ENCODE results near the gene CADPS.

CADPS gene

GRCh38 chr3:62553811-62554210 is 321.4 kb downstream of the CADPS start:
- no peak overlapping the region for H3K4me3 ChIP-seq (ENCODE audit: low read depth, low read length)
- TF ChIP-seq CTCF (IDR thresholded peaks at IDR 0.05; ENCODE audit: low read depth, low read length): no peak

DNA sequence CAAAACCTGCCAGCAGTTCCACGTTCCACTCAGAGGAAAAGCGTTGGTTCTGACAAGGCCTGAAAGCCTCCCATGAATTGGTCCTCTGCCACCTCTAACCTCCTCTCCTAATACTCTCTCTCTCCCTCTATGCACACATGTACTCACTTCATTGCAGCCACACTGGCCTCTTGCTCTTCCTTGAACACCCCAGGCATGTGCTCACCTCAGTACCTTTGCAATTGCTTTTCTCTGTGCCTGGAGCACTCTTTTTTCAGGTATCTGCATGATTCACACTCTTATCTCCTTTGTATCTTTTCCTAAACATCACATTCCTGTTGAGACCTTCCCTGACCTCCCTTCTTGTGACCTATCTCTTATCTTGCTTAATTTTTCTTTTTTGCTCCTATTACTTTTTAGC is 323.7 kb downstream of the CADPS start:
- TF ChIP-seq CTCF (IDR thresholded peaks at IDR 0.05; ENCODE audit: low read depth, low read length): no peak
- H3K4me3 ChIP-seq (ENCODE audit: low read depth, low read length): no peak overlapping the region

GRCh38 chr3:62550439-62550838 is 324.8 kb downstream of the CADPS start:
- no peak for TF ChIP-seq CTCF (IDR thresholded peaks at IDR 0.05; ENCODE audit: low read depth, low read length)
- no peak overlapping the region for H3K4me3 ChIP-seq (ENCODE audit: low read depth, low read length)

DNA sequence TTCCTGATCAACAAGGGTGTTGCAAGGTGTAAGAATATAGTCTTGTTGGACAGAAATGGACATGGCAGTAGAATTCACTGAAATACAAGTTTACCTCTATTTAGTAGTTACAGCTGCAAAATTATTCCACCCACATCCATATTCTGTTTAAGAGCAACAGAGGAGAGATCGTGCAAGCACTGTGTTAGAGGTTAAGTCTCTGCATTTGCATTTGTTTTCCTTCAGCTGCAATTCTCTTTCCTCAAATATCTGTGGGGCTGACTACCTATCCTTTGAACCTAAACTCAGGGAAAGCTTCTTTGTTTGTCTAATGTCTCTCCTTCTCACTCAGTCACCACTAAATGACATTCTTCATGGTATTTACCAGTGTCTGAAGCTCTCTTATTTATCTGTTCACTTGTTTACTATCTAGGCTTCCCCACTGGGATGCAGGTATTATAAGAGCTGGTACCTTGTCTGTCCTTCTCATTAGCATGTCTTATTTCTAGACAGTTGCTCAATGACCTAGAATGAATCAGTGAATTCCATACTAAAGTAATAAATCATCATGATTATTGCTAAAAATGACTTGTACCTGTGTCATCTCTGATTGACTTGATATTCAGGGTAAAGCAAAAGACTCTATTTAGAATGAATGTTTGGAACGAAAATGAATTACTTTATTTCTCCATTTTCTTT is 326.5 kb downstream of the CADPS start:
- H3K4me3 ChIP-seq (ENCODE audit: low read depth, low read length): no peak overlapping the region

GRCh38 chr3:62546266-62546665 is 328.9 kb downstream of the CADPS start:
- H3K4me3 ChIP-seq (ENCODE audit: low read depth, low read length): no peak overlapping the region
- TF ChIP-seq CTCF (IDR thresholded peaks at IDR 0.05; ENCODE audit: low read depth, low read length): no peak

More for the DNA sequence above, 326.5 kb downstream of the CADPS start:
- no peak for TF ChIP-seq CTCF (IDR thresholded peaks at IDR 0.05; ENCODE audit: low read depth, low read length)

GRCh38 chr3:62542185-62542584 is 333.0 kb downstream of the CADPS start:
- H3K4me3 ChIP-seq (ENCODE audit: low read depth, low read length): no peak overlapping the region
- no peak for TF ChIP-seq CTCF (IDR thresholded peaks at IDR 0.05; ENCODE audit: low read depth, low read length)

GRCh38 chr3:62539762-62540161 is 335.5 kb downstream of the CADPS start:
- no peak for TF ChIP-seq CTCF (IDR thresholded peaks at IDR 0.05; ENCODE audit: low read depth, low read length)
- no peak overlapping the region for H3K4me3 ChIP-seq (ENCODE audit: low read depth, low read length)

Data from WI38 (cell line).